Glutamatergic neuron (in vitro differentiated cells): ENCODE data around the gene HELLS. TPM values are rescaled to one million over a fixed set of nuclear protein-coding genes. Genes with fewer than 3 reads are reported as not detected.

Experiments
- DNase-seq: peaks from one replicate; pipeline ENCODE4 v3.0.0; 2022
- H3K27ac Mint-ChIP-seq: one replicate; pipeline ENCODE4 v1.8.0; 2020; ENCODE audit warnings: mild to moderate bottlenecking, mixed read lengths, inconsistent platforms; ENCODE audit not compliant: unreplicated experiment
- H3K27me3 Mint-ChIP-seq: one replicate; pipeline ENCODE4 v1.8.0; 2020; ENCODE audit warnings: mild to moderate bottlenecking, moderate library complexity, mixed read lengths, inconsistent platforms; ENCODE audit not compliant: unreplicated experiment
- H3K36me3 Mint-ChIP-seq: one replicate; pipeline ENCODE4 v1.8.0; 2020; ENCODE audit warnings: mild to moderate bottlenecking, mixed read lengths, inconsistent platforms; ENCODE audit not compliant: unreplicated experiment
- H3K4me1 Mint-ChIP-seq: one replicate; pipeline ENCODE4 v1.8.0; 2020; ENCODE audit warnings: mild to moderate bottlenecking, low read depth, mixed read lengths, inconsistent platforms; ENCODE audit not compliant: unreplicated experiment
- H3K4me3 Mint-ChIP-seq: one replicate; pipeline ENCODE4 v1.8.0; 2020; ENCODE audit warnings: mild to moderate bottlenecking, mixed read lengths, inconsistent platforms; ENCODE audit not compliant: unreplicated experiment
- H3K9me3 Mint-ChIP-seq: one replicate; pipeline ENCODE4 v1.8.0; 2020; ENCODE audit warnings: mild to moderate bottlenecking, moderate library complexity, mixed read lengths, inconsistent platforms; ENCODE audit not compliant: unreplicated experiment
- CTCF ChIP-seq: fragments of 200-600 bp; sonication (generic); IDR thresholded peaks from one replicate; pipeline ENCODE4 v1.5.0; 2021; ENCODE audit not compliant: partially characterized antibody, unreplicated experiment
- long read RNA-seq: library from polyadenylated mRNA; unstranded; transcript quantifications from one replicate; pipeline ENCODE4 v2.0.0, GENCODE V29; 2020; ENCODE audit not compliant: unreplicated experiment
- total RNA-seq: library from RNA; stranded (reverse); fragmentation: NEBNext Ultra II Directional; extraction: Animal tissue kit (Norgen Biotek cat#: 25700); gene quantifications from one replicate; pipeline ENCODE4 v1.2.1, GENCODE V29; 2021; ENCODE audit not compliant: unreplicated experiment

The HELLS gene
- total RNA-seq: 26.4 TPM
- long read RNA-seq, partial matches to known transcripts: 2 of 5 reads
- long read RNA-seq, other reads (novel, unspliced or antisense): 2 of 5 reads

- H3K36me3 Mint-ChIP-seq: no peaks in the 10 kb centered on the region
- TF ChIP-seq CTCF: no peak
- peaks cover 4% of the 10 kb centered on the region for H3K9me3 Mint-ChIP-seq
- H3K27me3 Mint-ChIP-seq: peaks cover 5% of the 10 kb centered on the region
- no peaks in the 10 kb centered on the region for H3K4me1 Mint-ChIP-seq
- peak; percentile 84 for DNase-seq
- H3K4me3 Mint-ChIP-seq: peak within 1 kb of the TSS; percentile 99
- peak within 1 kb of the TSS; percentile 83 for H3K27ac Mint-ChIP-seq
Measured at GRCh38 chr10:94545391-94546048, at the start of gene HELLS. HELLS (plus strand) TSS chr10:94545788; CDS start chr10:94545922, 134 bp downstream.

DNA sequence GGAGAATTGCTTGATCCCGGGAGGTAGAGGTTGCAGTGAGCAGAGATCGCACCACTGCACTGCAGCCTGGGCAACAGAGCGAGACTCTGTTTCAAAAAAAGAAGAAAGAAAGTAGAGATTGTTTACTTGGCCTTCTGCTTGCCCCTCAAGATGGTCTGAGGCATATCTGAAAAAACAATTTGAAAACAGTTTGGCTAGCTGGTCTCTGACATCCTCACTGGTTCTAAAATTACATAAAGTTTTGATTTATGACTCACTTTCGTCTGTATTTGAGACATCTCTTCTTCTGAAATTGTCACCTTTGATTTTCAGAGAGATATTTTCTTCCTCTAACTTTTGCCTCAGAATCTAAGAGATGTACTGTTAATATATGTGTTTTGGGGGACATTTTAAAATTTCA lies 49.6 kb upstream of the HELLS start:
- Mint-ChIP-seq H3K36me3 (no peaks in the 10 kb centered on the region), H3K27ac (no peak overlapping the region), H3K27me3 (no peaks in the 10 kb centered on the region), H3K4me1 (no peaks in the 10 kb centered on the region), H3K4me3 (no peak overlapping the region), H3K9me3 (no peaks in the 10 kb centered on the region)
- DNase-seq: no peak
- TF ChIP-seq CTCF: no peak

- H3K4me1 Mint-ChIP-seq: no peaks in the 10 kb centered on the region
- no peak for DNase-seq
- no peaks in the 10 kb centered on the region for H3K36me3 Mint-ChIP-seq
- no peaks in the 10 kb centered on the region for H3K9me3 Mint-ChIP-seq
- H3K4me3 Mint-ChIP-seq: no peak overlapping the region
- H3K27ac Mint-ChIP-seq: no peak overlapping the region
- no peaks in the 10 kb centered on the region for H3K27me3 Mint-ChIP-seq
- no peak for TF ChIP-seq CTCF
Measured at GRCh38 chr10:94496646-94497045, 48.9 kb upstream of the HELLS start.

DNA sequence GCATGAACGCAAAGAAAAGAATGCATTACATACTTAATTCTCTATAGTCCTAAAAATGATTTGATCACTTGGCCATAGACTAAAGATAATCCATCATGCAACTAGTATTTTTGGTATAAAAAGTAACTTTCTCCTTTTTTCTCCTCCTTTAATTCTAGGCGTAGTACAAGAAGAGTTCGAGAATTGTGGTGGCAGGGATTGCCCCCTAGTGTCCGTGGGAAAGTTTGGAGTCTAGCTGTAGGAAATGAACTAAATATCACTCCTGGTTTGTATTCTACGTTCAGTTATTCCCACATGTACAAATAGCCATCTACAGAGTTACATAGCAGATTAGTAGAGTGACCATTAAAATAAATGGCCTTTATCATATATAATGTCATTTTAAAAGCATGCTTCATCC lies 45.5 kb upstream of the HELLS start:
- DNase-seq: no peak
- TF ChIP-seq CTCF: peak; percentile 24
- no peak overlapping the region for H3K27ac Mint-ChIP-seq
- H3K36me3 Mint-ChIP-seq: no peaks in the 10 kb centered on the region
- H3K27me3 Mint-ChIP-seq: no peaks in the 10 kb centered on the region
- no peaks in the 10 kb centered on the region for H3K4me1 Mint-ChIP-seq
- no peak overlapping the region for H3K4me3 Mint-ChIP-seq
- no peaks in the 10 kb centered on the region for H3K9me3 Mint-ChIP-seq
